DOHH2 (cell line): ENCODE measurements around the gene NMNAT2.

Experiments
- H3F3A ChIP-seq: fragments of 200-600 bp; sonication (generic), shearing (Covaris generic); 2 replicates; pipeline ENCODE4 v1.6.0; 2016; ENCODE audit warnings: antibody characterized with exemption, mild to moderate bottlenecking; ENCODE audit not compliant: control insufficient read depth, insufficient read depth
- H3K27ac ChIP-seq: fragments of 200-600 bp; sonication (generic); 2 replicates; pipeline ENCODE4 v1.5.1; 2014; ENCODE audit warnings: low read depth, mild to moderate bottlenecking, low read length, moderate library complexity
- H3K27me3 ChIP-seq: fragments of 200-600 bp; sonication (generic); 2 replicates; pipeline ENCODE4 v1.6.1; 2014; ENCODE audit warnings: mild to moderate bottlenecking, low read length, mixed read lengths; ENCODE audit not compliant: control insufficient read depth
- H3K36me3 ChIP-seq: fragments of 200-600 bp; sonication (generic); 2 replicates; pipeline ENCODE4 v1.6.1; 2014; ENCODE audit warnings: mild to moderate bottlenecking, low read length, moderate library complexity, mixed read lengths; ENCODE audit not compliant: control insufficient read depth
- H3K4me1 ChIP-seq: fragments of 200-600 bp; sonication (generic); 2 replicates; pipeline ENCODE4 v1.6.1; 2014; ENCODE audit warnings: mild to moderate bottlenecking, low read length, mixed read lengths; ENCODE audit not compliant: control insufficient read depth
- H3K4me2 ChIP-seq: fragments of 200-600 bp; sonication (generic); 2 replicates; pipeline ENCODE4 v1.6.0; 2014; ENCODE audit warnings: mild to moderate bottlenecking, low read length, moderate library complexity
- H3K4me3 ChIP-seq: fragments of 200-600 bp; sonication (generic); 2 replicates; pipeline ENCODE4 v1.5.1; 2014; ENCODE audit warnings: mild to moderate bottlenecking, low read length, mixed read lengths
- H3K79me2 ChIP-seq: fragments of 200-600 bp; sonication (generic); 2 replicates; pipeline ENCODE4 v1.6.1; 2014; ENCODE audit warnings: mild to moderate bottlenecking, low read length, mixed read lengths; ENCODE audit not compliant: control insufficient read depth
- H3K9me2 ChIP-seq: fragments of 200-600 bp; sonication (generic); replicated peaks from 2 replicates; pipeline ENCODE4 v1.6.1; 2014; ENCODE audit warnings: mild to moderate bottlenecking, low read length, mixed read lengths; ENCODE audit not compliant: control insufficient read depth
- H3K9me3 ChIP-seq: fragments of 200-600 bp; sonication (generic); 2 replicates; pipeline ENCODE4 v1.6.1; 2014; ENCODE audit warnings: antibody characterized with exemption, low read length, mixed read lengths; ENCODE audit not compliant: control insufficient read depth, insufficient read depth
- H4K20me1 ChIP-seq: fragments of 200-600 bp; sonication (generic); 2 replicates; pipeline ENCODE4 v1.6.0; 2014; ENCODE audit warnings: low read depth, mild to moderate bottlenecking, antibody characterized with exemption, low read length, moderate library complexity; ENCODE audit not compliant: control insufficient read depth, insufficient read depth
- EZH2phosphoT487 ChIP-seq: fragments of 200-600 bp; sonication (generic); IDR thresholded peaks from 2 replicates; pipeline ENCODE4 v1.6.1; 2017; ENCODE audit warnings: borderline replicate concordance, mild to moderate bottlenecking, antibody characterized with exemption, low read length, moderate library complexity, mixed read lengths
- TF ChIP-seq, protein P1 (sequence below): fragments of 200-600 bp; sonication (generic); IDR thresholded peaks from one replicate; pipeline ENCODE4 v1.5.1; 2014; ENCODE audit warnings: antibody characterized with exemption, mild to moderate bottlenecking, low read depth, low read length; ENCODE audit not compliant: poor library complexity, severe bottlenecking

The NMNAT2 gene

DNA sequence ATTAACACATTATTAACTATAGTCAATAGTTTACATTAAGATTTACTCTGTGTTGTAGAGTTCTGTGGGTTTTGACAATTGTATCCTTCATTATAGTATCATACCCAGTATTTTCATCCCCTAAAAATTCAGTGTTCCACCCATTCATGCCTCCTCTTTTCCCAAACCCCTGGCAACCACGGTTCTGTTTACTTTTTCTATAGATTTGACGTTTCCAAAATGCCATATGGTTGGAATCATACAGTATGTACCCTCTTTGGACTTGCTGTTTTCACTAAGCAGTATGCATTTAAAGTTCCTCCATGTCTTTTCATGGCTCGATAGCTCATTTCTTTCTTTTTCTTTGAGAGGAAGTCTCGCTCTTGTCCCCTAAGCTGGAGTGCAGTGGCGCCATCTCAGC is 122.7 kb downstream of the NMNAT2 start:
- H3K4me3 ChIP-seq, result no peak overlapping the region
- H3K79me2 ChIP-seq, result no peaks in the 10 kb centered on the region
- H3K4me2 ChIP-seq, result no peak overlapping the region
- no peaks in the 10 kb centered on the region for H3K36me3 ChIP-seq
- no peaks in the 10 kb centered on the region for H3K9me2 ChIP-seq
- no peaks in the 10 kb centered on the region for H3K9me3 ChIP-seq
- H3F3A ChIP-seq, result no peaks in the 10 kb centered on the region
- no peaks in the 10 kb centered on the region for H3K4me1 ChIP-seq
- peaks cover 6% of the 10 kb centered on the region; the same call in 1 of the 2 replicates for H3K27me3 ChIP-seq
- H3K27ac ChIP-seq, result no peak overlapping the region
- no peaks in the 10 kb centered on the region for H4K20me1 ChIP-seq
- no peak for TF ChIP-seq EZH2phosphoT487
- TF ChIP-seq, protein P1, sequence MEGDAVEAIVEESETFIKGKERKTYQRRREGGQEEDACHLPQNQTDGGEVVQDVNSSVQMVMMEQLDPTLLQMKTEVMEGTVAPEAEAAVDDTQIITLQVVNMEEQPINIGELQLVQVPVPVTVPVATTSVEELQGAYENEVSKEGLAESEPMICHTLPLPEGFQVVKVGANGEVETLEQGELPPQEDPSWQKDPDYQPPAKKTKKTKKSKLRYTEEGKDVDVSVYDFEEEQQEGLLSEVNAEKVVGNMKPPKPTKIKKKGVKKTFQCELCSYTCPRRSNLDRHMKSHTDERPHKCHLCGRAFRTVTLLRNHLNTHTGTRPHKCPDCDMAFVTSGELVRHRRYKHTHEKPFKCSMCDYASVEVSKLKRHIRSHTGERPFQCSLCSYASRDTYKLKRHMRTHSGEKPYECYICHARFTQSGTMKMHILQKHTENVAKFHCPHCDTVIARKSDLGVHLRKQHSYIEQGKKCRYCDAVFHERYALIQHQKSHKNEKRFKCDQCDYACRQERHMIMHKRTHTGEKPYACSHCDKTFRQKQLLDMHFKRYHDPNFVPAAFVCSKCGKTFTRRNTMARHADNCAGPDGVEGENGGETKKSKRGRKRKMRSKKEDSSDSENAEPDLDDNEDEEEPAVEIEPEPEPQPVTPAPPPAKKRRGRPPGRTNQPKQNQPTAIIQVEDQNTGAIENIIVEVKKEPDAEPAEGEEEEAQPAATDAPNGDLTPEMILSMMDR, result no peak

- no peak overlapping the region for H3K4me3 ChIP-seq
- H4K20me1 ChIP-seq, result no peaks in the 10 kb centered on the region
- no peaks in the 10 kb centered on the region for H3K9me3 ChIP-seq
- no peaks in the 10 kb centered on the region for H3F3A ChIP-seq
- no peak overlapping the region for H3K27ac ChIP-seq
- no peaks in the 10 kb centered on the region for H3K79me2 ChIP-seq
- peaks cover 6% of the 10 kb centered on the region; the same call in 1 of the 2 replicates for H3K27me3 ChIP-seq
- TF ChIP-seq EZH2phosphoT487, result no peak
- no peaks in the 10 kb centered on the region for H3K9me2 ChIP-seq
- no peaks in the 10 kb centered on the region for H3K36me3 ChIP-seq
- H3K4me1 ChIP-seq, result no peaks in the 10 kb centered on the region
- no peak overlapping the region for H3K4me2 ChIP-seq
Measured at GRCh38 chr1:183293876-183294275, 124.3 kb downstream of the NMNAT2 start.

DNA sequence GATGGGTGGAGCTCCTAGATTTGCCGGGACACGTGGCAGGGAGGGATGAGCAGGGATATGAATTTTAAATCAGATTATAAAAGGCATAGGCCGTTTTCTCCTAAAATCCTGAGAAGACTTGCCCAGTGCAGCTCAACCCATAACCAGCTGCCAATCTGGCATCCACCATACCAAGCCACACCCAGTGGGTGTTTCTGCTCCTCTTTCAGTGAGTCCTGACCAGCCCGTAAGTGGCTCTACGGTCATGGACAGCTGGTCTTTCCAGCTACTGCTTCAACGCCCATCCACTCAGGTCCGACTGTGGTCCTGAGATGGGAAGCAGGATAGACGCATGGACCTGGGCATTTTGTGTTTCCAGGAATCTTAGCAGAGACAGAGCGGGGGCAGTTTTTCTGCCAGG is 124.9 kb downstream of the NMNAT2 start:
- TF ChIP-seq EZH2phosphoT487, result no peak
- TF ChIP-seq, protein P1, result no peak

GRCh38 chr1:183291802-183292514 is 126.2 kb downstream of the NMNAT2 start:
- no peak overlapping the region for H3K4me3 ChIP-seq
- H3K4me2 ChIP-seq, result no peak overlapping the region
- no peaks in the 10 kb centered on the region for H3K9me3 ChIP-seq
- H3K36me3 ChIP-seq, result no peaks in the 10 kb centered on the region
- no peak overlapping the region for H3K27ac ChIP-seq
- no peaks in the 10 kb centered on the region for H3F3A ChIP-seq
- H4K20me1 ChIP-seq, result no peaks in the 10 kb centered on the region
- TF ChIP-seq, protein P1, result no peak
- TF ChIP-seq EZH2phosphoT487, result no peak
- H3K79me2 ChIP-seq, result no peaks in the 10 kb centered on the region
- peaks cover 11% of the 10 kb centered on the region; the same call in 1 of the 2 replicates for H3K27me3 ChIP-seq
- H3K4me1 ChIP-seq, result no peaks in the 10 kb centered on the region
- no peaks in the 10 kb centered on the region for H3K9me2 ChIP-seq

More for the DNA sequence above, 124.9 kb downstream of the NMNAT2 start:
- Histone ChIP-seq H3K79me2 (no peaks in the 10 kb centered on the region), H3K36me3 (no peaks in the 10 kb centered on the region), H3K4me2 (no peak overlapping the region), H4K20me1 (no peaks in the 10 kb centered on the region), H3K9me2 (no peaks in the 10 kb centered on the region), H3K27ac (no peak overlapping the region), H3K4me3 (no peak overlapping the region), H3K9me3 (no peaks in the 10 kb centered on the region), H3F3A (no peaks in the 10 kb centered on the region), H3K27me3 (peaks cover 4% of the 10 kb centered on the region; the same call in 1 of the 2 replicates), H3K4me1 (no peaks in the 10 kb centered on the region)
